Fibroblast of lung (primary cell): ENCODE data around the gene FAM184B.

ENCODE experiments used
- EZH2 ChIP-seq: IDR thresholded peaks from 2 replicates; pipeline ENCODE4 v1.5.1; 2012; ENCODE audit warnings: low read length, control low read depth, mild to moderate bottlenecking; ENCODE audit errors: missing control alignments
- TF ChIP-seq, protein P1 (sequence below), 2 donors: IDR thresholded peaks in 1 of 2; conservative IDR thresholded peaks in 1 of 2; 1 replicate in 1 of 2; 2 replicates in 1 of 2; pipeline ENCODE4 v1.5.1; 2011 to 2012; ENCODE audit warnings: low read length in 2 of 2, control low read depth in 1 of 2, inconsistent platforms in 1 of 2, low read depth in 1 of 2, mild to moderate bottlenecking in 1 of 2

DNA sequence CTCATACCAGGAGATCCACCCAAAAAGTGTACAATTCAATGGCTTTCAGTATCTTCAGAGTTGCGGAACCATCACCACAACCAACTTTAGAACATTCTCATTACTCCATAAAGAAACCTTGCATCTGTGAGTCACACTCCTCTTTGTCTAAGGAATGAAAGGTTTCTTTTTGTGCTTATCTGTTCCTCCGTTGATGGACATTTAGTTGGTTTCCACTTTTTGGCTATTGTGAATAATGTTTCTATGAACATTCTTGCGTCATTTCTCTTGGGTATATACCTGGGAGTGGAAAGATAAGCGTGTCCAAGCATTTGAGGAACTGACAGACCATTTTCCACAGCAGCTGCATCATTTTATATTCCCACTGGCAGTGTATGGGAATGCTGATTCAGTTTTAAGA, 10.6 kb downstream of the FAM184B start:
- TF ChIP-seq, protein P1, sequence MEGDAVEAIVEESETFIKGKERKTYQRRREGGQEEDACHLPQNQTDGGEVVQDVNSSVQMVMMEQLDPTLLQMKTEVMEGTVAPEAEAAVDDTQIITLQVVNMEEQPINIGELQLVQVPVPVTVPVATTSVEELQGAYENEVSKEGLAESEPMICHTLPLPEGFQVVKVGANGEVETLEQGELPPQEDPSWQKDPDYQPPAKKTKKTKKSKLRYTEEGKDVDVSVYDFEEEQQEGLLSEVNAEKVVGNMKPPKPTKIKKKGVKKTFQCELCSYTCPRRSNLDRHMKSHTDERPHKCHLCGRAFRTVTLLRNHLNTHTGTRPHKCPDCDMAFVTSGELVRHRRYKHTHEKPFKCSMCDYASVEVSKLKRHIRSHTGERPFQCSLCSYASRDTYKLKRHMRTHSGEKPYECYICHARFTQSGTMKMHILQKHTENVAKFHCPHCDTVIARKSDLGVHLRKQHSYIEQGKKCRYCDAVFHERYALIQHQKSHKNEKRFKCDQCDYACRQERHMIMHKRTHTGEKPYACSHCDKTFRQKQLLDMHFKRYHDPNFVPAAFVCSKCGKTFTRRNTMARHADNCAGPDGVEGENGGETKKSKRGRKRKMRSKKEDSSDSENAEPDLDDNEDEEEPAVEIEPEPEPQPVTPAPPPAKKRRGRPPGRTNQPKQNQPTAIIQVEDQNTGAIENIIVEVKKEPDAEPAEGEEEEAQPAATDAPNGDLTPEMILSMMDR (conservative IDR thresholded peaks at IDR 0.05 in 1 of 2, IDR thresholded peaks at IDR 0.05 in 1 of 2; ENCODE audit: low read depth in 1 of 2, low read length in 2 of 2) = no peak
- no peak for TF ChIP-seq EZH2
